Raji (cell line): ENCODE measurements around the gene PPP1R7.

Experiments
- POLR2A ChIP-seq: IDR thresholded peaks from 2 replicates; pipeline ENCODE4 v1.6.1; 2011; ENCODE audit warnings: low read depth, low read length, control low read depth; ENCODE audit not compliant: insufficient read depth

PPP1R7 gene

GRCh38 chr2:241131531-241131930 is 18.7 kb upstream of the PPP1R7 start:
- no peak for TF ChIP-seq POLR2A

GRCh38 chr2:241132538-241133435 is 17.5 kb upstream of the PPP1R7 start:
- TF ChIP-seq POLR2A, result no peak

GRCh38 chr2:241133436-241133820 is 16.8 kb upstream of the PPP1R7 start:
- no peak for TF ChIP-seq POLR2A

GRCh38 chr2:241134711-241135110 is 15.6 kb upstream of the PPP1R7 start:
- TF ChIP-seq POLR2A, result no peak

- no peak for TF ChIP-seq POLR2A
These were observed 14.5 kb upstream of the PPP1R7 start for GRCh38 chr2:241135737-241136136.

- no peak for TF ChIP-seq POLR2A
These were observed 14.1 kb upstream of the PPP1R7 start for GRCh38 chr2:241136191-241136590.

- TF ChIP-seq POLR2A, result no peak
These were observed 13.5 kb upstream of the PPP1R7 start for GRCh38 chr2:241136661-241137260.

- no peak for TF ChIP-seq POLR2A
These were observed 12.7 kb upstream of the PPP1R7 start for GRCh38 chr2:241137276-241138190.

GRCh38 chr2:241138471-241138870 is 11.8 kb upstream of the PPP1R7 start:
- no peak for TF ChIP-seq POLR2A

GRCh38 chr2:241139531-241140444 is 10.5 kb upstream of the PPP1R7 start:
- no peak for TF ChIP-seq POLR2A

GRCh38 chr2:241140445-241140840 is 9.8 kb upstream of the PPP1R7 start:
- no peak for TF ChIP-seq POLR2A

GRCh38 chr2:241141214-241141770 is 9.0 kb upstream of the PPP1R7 start:
- no peak for TF ChIP-seq POLR2A

- no peak for TF ChIP-seq POLR2A
These were observed 8.2 kb upstream of the PPP1R7 start for GRCh38 chr2:241142063-241142462.

GRCh38 chr2:241142593-241142992 is 7.7 kb upstream of the PPP1R7 start:
- TF ChIP-seq POLR2A, result no peak
